H1 (cell line): ENCODE data around the gene DKKL1.

Experiments used
- EP300 ChIP-seq, 2 experiments: IDR thresholded peaks; 1 replicate in 1 of 2; 2 replicates in 1 of 2; pipeline ENCODE4 v1.6.1; 2011 to 2012; ENCODE audit warnings: low read depth in 2 of 2, low read length in 2 of 2, mild to moderate bottlenecking in 2 of 2, borderline replicate concordance in 1 of 2, inconsistent platforms in 1 of 2, moderate library complexity in 1 of 2
- POLR2A ChIP-seq, 2 experiments: IDR thresholded peaks; 1 replicate in 1 of 2; 2 replicates in 1 of 2; pipeline ENCODE4 v1.6.1; 2011; ENCODE audit warnings: low read depth in 2 of 2, low read length in 2 of 2, mild to moderate bottlenecking in 2 of 2; ENCODE audit errors: control extremely low read depth in 1 of 2
- RNF2 ChIP-seq: fragments of 200-900, 300-1000 bp; sonication (generic); IDR thresholded peaks from 2 replicates; pipeline ENCODE4 v1.7.1; 2016; ENCODE audit warnings: borderline replicate concordance, low read depth, mild to moderate bottlenecking, antibody characterized with exemption, low read length; ENCODE audit not compliant: poor library complexity, severe bottlenecking; ENCODE audit errors: missing control alignments
- SUZ12 ChIP-seq: fragments of 200-600 bp; sonication (generic); IDR thresholded peaks from 2 replicates; pipeline ENCODE4 v1.6.1; 2012; ENCODE audit warnings: mild to moderate bottlenecking, inconsistent platforms, low read length, moderate library complexity, mixed read lengths
- TF ChIP-seq, protein P1 (sequence below), 3 experiments: IDR thresholded peaks; 1 replicate in 2 of 3; 2 replicates in 1 of 3; pipeline versions ENCODE4 v1.5.1 to v1.6.1; 2011; ENCODE audit warnings: low read length in 3 of 3, mild to moderate bottlenecking in 3 of 3, inconsistent platforms in 2 of 3, low read depth in 1 of 3, moderate library complexity in 1 of 3; ENCODE audit not compliant: insufficient read depth in 1 of 3; ENCODE audit errors: control extremely low read depth in 1 of 3

DNA sequence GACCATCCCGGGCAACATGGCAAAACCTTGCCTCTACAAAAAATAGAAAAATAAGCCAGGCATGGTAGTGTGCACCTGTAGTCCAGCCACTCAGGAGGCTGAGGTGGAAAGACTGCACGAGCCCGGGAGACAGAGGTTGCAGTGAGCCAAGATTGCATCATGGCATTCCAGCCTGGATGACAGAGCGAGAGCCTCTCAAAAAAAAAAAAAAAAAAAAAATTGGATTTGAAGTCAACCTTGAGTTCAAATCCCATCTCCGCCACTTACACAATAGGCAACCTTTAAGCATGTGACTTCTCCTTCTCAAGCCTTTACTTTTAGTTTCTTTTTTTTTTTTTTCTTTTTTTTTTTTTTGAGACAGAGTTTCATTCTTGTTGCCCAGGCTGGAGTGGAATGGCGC is 36.4 kb downstream of the DKKL1 start:
- TF ChIP-seq POLR2A (IDR thresholded peaks at IDR 0.05; ENCODE audit: control extremely low read depth in 1 of 2, low read depth in 2 of 2, low read length in 2 of 2) (no peak), EP300 (IDR thresholded peaks at IDR 0.05; ENCODE audit: borderline replicate concordance in 1 of 2, low read depth in 2 of 2, low read length in 2 of 2) (no peak), SUZ12 (no peak), RNF2 (no peak)
- TF ChIP-seq, protein P1, sequence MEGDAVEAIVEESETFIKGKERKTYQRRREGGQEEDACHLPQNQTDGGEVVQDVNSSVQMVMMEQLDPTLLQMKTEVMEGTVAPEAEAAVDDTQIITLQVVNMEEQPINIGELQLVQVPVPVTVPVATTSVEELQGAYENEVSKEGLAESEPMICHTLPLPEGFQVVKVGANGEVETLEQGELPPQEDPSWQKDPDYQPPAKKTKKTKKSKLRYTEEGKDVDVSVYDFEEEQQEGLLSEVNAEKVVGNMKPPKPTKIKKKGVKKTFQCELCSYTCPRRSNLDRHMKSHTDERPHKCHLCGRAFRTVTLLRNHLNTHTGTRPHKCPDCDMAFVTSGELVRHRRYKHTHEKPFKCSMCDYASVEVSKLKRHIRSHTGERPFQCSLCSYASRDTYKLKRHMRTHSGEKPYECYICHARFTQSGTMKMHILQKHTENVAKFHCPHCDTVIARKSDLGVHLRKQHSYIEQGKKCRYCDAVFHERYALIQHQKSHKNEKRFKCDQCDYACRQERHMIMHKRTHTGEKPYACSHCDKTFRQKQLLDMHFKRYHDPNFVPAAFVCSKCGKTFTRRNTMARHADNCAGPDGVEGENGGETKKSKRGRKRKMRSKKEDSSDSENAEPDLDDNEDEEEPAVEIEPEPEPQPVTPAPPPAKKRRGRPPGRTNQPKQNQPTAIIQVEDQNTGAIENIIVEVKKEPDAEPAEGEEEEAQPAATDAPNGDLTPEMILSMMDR (IDR thresholded peaks at IDR 0.05; ENCODE audit: control extremely low read depth in 1 of 3, insufficient read depth in 1 of 3, low read depth in 1 of 3, low read length in 3 of 3), result no peak
